SK-N-SH treated with all-trans-retinoic acid at 6 μM for 48 hours (cell line): ENCODE measurements around the gene HCK.

ENCODE experiments used
- ATAC-seq: fragments of 200-7000 bp; cut with Tn5 transposase; 3 replicates; pipeline ENCODE4 v1.9.1; 2020; ENCODE audit warnings: mild to moderate bottlenecking, moderate library complexity
- ARNTL ChIP-seq: fragments of 450-650 bp; formaldehyde crosslinking; IDR thresholded peaks from 2 replicates; pipeline ENCODE4 v1.5.0; 2020; ENCODE audit warnings: low read depth, mild to moderate bottlenecking, moderate library complexity, borderline replicate concordance
- CREB5 ChIP-seq: fragments of 250-450 bp; sonication (Bioruptor Pico); IDR thresholded peaks from 2 replicates; pipeline ENCODE4 v1.5.1; 2020; ENCODE audit warnings: low read depth, mild to moderate bottlenecking, moderate library complexity
- CSDC2 ChIP-seq: fragments of 250-450 bp; sonication (Bioruptor Pico); IDR thresholded peaks from 2 replicates; pipeline ENCODE4 v1.5.0; 2020; ENCODE audit warnings: mild to moderate bottlenecking, moderate library complexity
- CSRNP3 ChIP-seq: fragments of 250-450 bp; sonication (Bioruptor Pico); IDR thresholded peaks from 2 replicates; pipeline ENCODE4 v1.5.1; 2021; ENCODE audit warnings: mild to moderate bottlenecking, moderate library complexity
- ISL1 ChIP-seq: fragments of 250-450 bp; sonication (Bioruptor Pico); IDR thresholded peaks from 2 replicates; pipeline ENCODE4 v2.1.2; 2022; ENCODE audit warnings: mild to moderate bottlenecking, moderate library complexity
- PATZ1 ChIP-seq: fragments of 250-450 bp; sonication (Bioruptor Pico); IDR thresholded peaks from 2 replicates; pipeline ENCODE4 v1.8.0; 2020; ENCODE audit warnings: mild to moderate bottlenecking, moderate library complexity, borderline replicate concordance
- POU6F1 ChIP-seq: fragments of 250-450 bp; sonication (Bioruptor Pico); IDR thresholded peaks from 2 replicates; pipeline ENCODE4 v1.8.0; 2021; ENCODE audit warnings: low read depth, mild to moderate bottlenecking, moderate library complexity, borderline replicate concordance
- PPARA ChIP-seq: fragments of 250-450 bp; sonication (Bioruptor Pico); IDR thresholded peaks from 2 replicates; pipeline ENCODE4 v1.5.0; 2020; ENCODE audit warnings: mild to moderate bottlenecking, borderline replicate concordance
- RARB ChIP-seq: fragments of 250-450 bp; sonication (Bioruptor Pico); IDR thresholded peaks from 2 replicates; pipeline ENCODE4 v1.8.0; 2021; ENCODE audit warnings: mild to moderate bottlenecking, moderate library complexity
- SNAI2 ChIP-seq: fragments of 250-450 bp; sonication (Bioruptor Pico); IDR thresholded peaks from 2 replicates; pipeline ENCODE4 v1.5.0; 2020; ENCODE audit warnings: mild to moderate bottlenecking, moderate library complexity
- TCF4 ChIP-seq: fragments of 250-450 bp; sonication (Bioruptor Pico); IDR thresholded peaks from 2 replicates; pipeline ENCODE4 v1.8.0; 2021; ENCODE audit warnings: mild to moderate bottlenecking, moderate library complexity, borderline replicate concordance
- TOX ChIP-seq: fragments of 250-450 bp; sonication (Bioruptor Pico); IDR thresholded peaks from 2 replicates; pipeline ENCODE4 v1.8.0; 2021; ENCODE audit warnings: mild to moderate bottlenecking, moderate library complexity, borderline replicate concordance
- TSHZ2 ChIP-seq: fragments of 250-450 bp; sonication (Bioruptor Pico); IDR thresholded peaks from 2 replicates; pipeline ENCODE4 v1.5.0; 2020; ENCODE audit warnings: mild to moderate bottlenecking, moderate library complexity
- ZC3H10 ChIP-seq: fragments of 250-450 bp; sonication (Bioruptor Pico); IDR thresholded peaks from 2 replicates; pipeline ENCODE4 v1.5.1; 2021; ENCODE audit warnings: mild to moderate bottlenecking, moderate library complexity
- ZNF70 ChIP-seq: fragments of 450-650 bp; formaldehyde crosslinking; IDR thresholded peaks from 2 replicates; pipeline ENCODE4 v1.5.0; 2020; ENCODE audit warnings: mild to moderate bottlenecking, moderate library complexity
- ZNF8 ChIP-seq: fragments of 450-650 bp; formaldehyde crosslinking; IDR thresholded peaks from 2 replicates; pipeline ENCODE4 v1.5.0; 2020; ENCODE audit warnings: mild to moderate bottlenecking, moderate library complexity

HCK gene

GRCh38 chr20:32034581-32035425 lies 17.2 kb upstream of the HCK start:
- peak; percentile 67 for ATAC-seq
- no peak for TF ChIP-seq TOX
- TF ChIP-seq ZNF70 (CRISPR knock-in tag) = no peak
- no peak for TF ChIP-seq SNAI2
- no peak for TF ChIP-seq CSDC2
- TF ChIP-seq ZNF8 (CRISPR knock-in tag) = no peak
- no peak for TF ChIP-seq RARB (CRISPR knock-in tag)
- no peak for TF ChIP-seq TCF4 (CRISPR knock-in tag)
- no peak for TF ChIP-seq ARNTL
- TF ChIP-seq PATZ1 (CRISPR knock-in tag) = no peak
- TF ChIP-seq POU6F1 (CRISPR knock-in tag) = no peak
- TF ChIP-seq TSHZ2 (CRISPR knock-in tag) = no peak

- TF ChIP-seq PPARA = no peak
- TF ChIP-seq ISL1 (CRISPR knock-in tag) = no peak
- TF ChIP-seq CSDC2 = no peak
- no peak for TF ChIP-seq TSHZ2 (CRISPR knock-in tag)
- no peak for TF ChIP-seq CREB5 (CRISPR knock-in tag)
- no peak for TF ChIP-seq POU6F1 (CRISPR knock-in tag)
- TF ChIP-seq ZNF70 (CRISPR knock-in tag) = no peak
- TF ChIP-seq ZC3H10 (CRISPR knock-in tag) = no peak
- no peak for TF ChIP-seq CSRNP3 (CRISPR knock-in tag)
- TF ChIP-seq SNAI2 = no peak
- no peak for ATAC-seq
Observed at GRCh38 chr20:32035426-32035779, 16.6 kb upstream of the HCK start.
